Fibroblast of skin of right quadriceps (primary cell): Measurements from ENCODE around the gene HACE1.

Experiments used
- DNase-seq: peaks from one replicate; pipeline ENCODE4 v3.0.0-alpha.2; 2013

HACE1 gene

DNA sequence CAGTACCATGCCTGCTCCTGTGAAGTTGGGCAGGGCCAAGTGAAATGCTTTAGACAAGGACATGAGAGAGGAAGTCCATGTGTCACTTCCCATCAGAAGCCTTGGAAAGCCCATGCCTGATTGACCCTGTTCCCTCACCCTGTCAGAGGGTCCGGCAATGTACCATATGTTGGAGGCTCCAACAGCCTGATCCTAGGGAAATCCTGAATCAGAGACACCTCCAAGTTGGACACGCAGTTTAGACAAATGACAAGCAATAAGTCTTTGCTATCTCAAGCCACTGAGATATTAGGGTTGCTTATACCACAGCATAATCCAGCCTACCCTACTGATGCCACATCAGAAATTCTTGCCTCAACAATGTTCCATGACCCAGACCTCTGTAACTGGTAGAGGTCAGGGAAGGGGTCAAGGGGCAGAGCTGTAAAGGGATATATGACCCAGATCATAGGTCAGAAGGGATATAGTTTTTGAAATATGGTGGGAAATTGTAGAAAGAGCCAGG lies 174.8 kb downstream of the HACE1 start:
- DNase-seq = no peak

- no peak for DNase-seq
These were observed 175.9 kb downstream of the HACE1 start for GRCh38 chr6:104683809-104684208.

DNA sequence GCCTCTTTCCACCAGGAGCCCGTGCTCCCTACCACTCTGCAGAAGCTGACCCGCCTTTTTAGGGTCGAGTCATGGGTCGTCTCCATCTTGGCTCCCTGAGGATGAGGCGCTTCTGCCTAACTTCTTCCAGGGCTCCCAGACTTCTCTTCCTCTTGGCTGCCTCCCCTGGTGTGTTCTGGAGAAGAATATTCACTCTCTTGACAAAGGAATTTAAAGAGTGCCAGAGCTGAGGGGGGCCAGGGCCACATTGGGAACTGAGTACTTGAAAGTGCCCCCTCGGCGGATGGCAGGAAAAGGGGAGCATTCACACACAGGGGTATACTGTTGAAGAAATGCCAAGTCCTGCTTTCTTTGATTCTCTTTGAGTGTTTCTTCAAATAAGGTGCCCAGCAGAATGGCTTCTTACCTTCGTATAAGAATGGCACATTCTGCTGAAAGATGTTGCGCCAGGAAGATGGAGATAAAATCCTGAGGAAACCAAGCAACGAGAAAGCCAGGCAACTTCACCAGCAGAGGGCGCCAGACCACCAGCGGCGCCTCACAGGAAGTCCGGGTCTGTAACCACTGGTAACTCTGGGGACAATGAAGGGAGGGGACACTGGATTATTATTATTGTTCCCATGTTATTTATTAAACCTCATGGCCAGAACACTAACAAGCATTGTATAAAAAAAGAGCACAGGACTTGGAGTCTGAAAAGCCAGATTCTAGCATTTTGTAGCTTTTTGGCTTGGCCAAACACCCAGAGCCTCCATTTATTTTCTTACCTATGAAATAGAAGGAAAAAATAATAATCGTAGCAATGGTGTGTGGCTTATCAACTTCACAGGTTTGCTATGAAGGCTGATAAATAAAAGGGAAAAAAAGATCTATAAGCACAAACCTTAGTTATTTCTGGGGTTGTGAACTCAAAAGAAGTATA lies 176.7 kb downstream of the HACE1 start:
- DNase-seq = no peak

DNA sequence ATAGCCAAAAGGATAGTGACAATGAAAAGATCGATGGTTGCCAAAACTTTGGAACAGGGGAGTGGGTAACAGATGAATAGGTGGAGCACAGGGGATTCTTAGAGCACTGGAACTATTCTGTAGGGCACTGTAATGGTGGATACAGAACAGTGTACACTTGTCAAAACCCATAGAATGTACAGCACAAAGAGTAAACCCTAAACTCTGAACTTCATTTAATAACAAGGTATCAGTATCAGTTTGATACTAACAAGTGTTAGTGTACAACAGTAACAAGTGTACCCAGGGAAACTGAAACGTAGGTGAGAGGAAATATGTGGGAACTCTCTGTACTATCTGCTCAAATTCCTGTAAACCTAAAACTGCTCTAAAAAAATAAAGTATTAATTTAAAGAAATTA lies 179.2 kb downstream of the HACE1 start:
- DNase-seq = no peak

DNA sequence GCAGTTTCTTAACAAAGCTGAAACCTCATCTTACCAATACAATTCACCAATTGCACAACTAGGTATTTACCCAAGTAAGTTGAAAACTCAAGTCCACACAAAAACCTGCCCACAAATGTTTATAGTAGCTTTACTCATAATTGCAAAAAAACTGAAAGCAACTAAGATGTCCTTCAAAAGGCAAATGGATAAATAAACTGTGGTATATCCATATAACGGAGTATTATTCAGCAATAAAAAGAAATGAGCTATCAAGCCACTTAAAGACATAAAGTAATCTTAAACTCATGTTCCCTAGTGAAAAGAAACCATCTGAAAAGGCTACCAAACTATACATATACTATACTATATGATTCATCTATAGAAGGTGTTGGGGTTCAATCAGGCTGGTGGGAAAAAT lies 179.7 kb downstream of the HACE1 start:
- DNase-seq = no peak
